Mesendoderm (in vitro differentiated cells): ENCODE measurements around the gene ORC3.

Source experiments
- DNase-seq: peaks from one replicate; pipeline ENCODE4 v3.0.0; 2013
- H2AK5ac ChIP-seq: 2 replicates; pipeline ENCODE4 v1.6.1; 2013; ENCODE audit warnings: low read length, inconsistent platforms
- H2BK120ac ChIP-seq: 2 replicates; pipeline ENCODE4 v1.6.1; 2013; ENCODE audit warnings: low read depth, mild to moderate bottlenecking, low read length, moderate library complexity, mixed read lengths
- H2BK15ac ChIP-seq: replicated peaks from 2 replicates; pipeline ENCODE4 v1.6.1; 2013; ENCODE audit warnings: low read depth, mild to moderate bottlenecking, moderate library complexity
- H2BK5ac ChIP-seq: 2 replicates; pipeline ENCODE4 v1.6.1; 2013; ENCODE audit warnings: low read length, inconsistent platforms
- H3K18ac ChIP-seq: 2 replicates; pipeline ENCODE4 v1.6.1; 2013; ENCODE audit warnings: mild to moderate bottlenecking, low read length, mixed read lengths
- H3K23ac ChIP-seq: one replicate; pipeline ENCODE4 v1.6.1; 2013; ENCODE audit warnings: low read length
- H3K27ac ChIP-seq: 2 replicates; pipeline ENCODE4 v1.5.1; 2013; ENCODE audit warnings: low read depth, mild to moderate bottlenecking, inconsistent platforms, low read length, moderate library complexity
- H3K27me3 ChIP-seq: 2 replicates; pipeline ENCODE4 v1.6.1; 2013; ENCODE audit warnings: low read length, control low read depth, mild to moderate bottlenecking, inconsistent platforms; ENCODE audit not compliant: insufficient read depth, poor library complexity
- H3K36me3 ChIP-seq: 2 replicates; pipeline ENCODE4 v1.6.1; 2013; ENCODE audit warnings: low read length, inconsistent platforms; ENCODE audit not compliant: control insufficient read depth, insufficient read depth
- H3K4ac ChIP-seq: one replicate; pipeline ENCODE4 v1.6.1; 2013; ENCODE audit warnings: low read depth, mild to moderate bottlenecking, low read length, moderate library complexity
- H3K4me1 ChIP-seq: 2 replicates; pipeline ENCODE4 v1.6.1; 2013; ENCODE audit warnings: low read depth, low read length, inconsistent platforms; ENCODE audit not compliant: control insufficient read depth
- H3K4me2 ChIP-seq: 2 replicates; pipeline ENCODE4 v1.6.1; 2013; ENCODE audit warnings: low read length
- H3K4me3 ChIP-seq: 2 replicates; pipeline ENCODE4 v1.5.1; 2013; ENCODE audit warnings: mild to moderate bottlenecking, low read length
- H3K56ac ChIP-seq: one replicate; pipeline ENCODE4 v1.6.1; 2013; ENCODE audit warnings: low read length
- H3K79me1 ChIP-seq: 2 replicates; pipeline ENCODE4 v1.6.1; 2013; ENCODE audit warnings: low read length, inconsistent platforms
- H3K79me2 ChIP-seq: 2 replicates; pipeline ENCODE4 v1.6.1; 2013; ENCODE audit warnings: mild to moderate bottlenecking, low read length; ENCODE audit not compliant: control insufficient read depth, insufficient read depth
- H3K9ac ChIP-seq: 2 replicates; pipeline ENCODE4 v1.6.1; 2013; ENCODE audit warnings: low read length, inconsistent platforms
- H4K5ac ChIP-seq: one replicate; pipeline ENCODE4 v1.6.1; 2013; ENCODE audit warnings: low read length
- H4K8ac ChIP-seq: one replicate; pipeline ENCODE4 v1.6.1; 2013; ENCODE audit warnings: low read depth, mild to moderate bottlenecking, control low read depth, low read length, moderate library complexity
- WGBS: extraction: QIAGEN DNeasy Blood & Tissue Kit; methylation state at CpG from one replicate; pipeline ENCODE4 v1.1.7; 2013; ENCODE audit warnings: low lambda C conversion rate, missing lambda C conversion rate; ENCODE audit not compliant: insufficient coverage; ENCODE audit errors: extremely low coverage; 5-methylcytosine and 5-hydroxymethylcytosine counted together

ORC3 gene

DNA sequence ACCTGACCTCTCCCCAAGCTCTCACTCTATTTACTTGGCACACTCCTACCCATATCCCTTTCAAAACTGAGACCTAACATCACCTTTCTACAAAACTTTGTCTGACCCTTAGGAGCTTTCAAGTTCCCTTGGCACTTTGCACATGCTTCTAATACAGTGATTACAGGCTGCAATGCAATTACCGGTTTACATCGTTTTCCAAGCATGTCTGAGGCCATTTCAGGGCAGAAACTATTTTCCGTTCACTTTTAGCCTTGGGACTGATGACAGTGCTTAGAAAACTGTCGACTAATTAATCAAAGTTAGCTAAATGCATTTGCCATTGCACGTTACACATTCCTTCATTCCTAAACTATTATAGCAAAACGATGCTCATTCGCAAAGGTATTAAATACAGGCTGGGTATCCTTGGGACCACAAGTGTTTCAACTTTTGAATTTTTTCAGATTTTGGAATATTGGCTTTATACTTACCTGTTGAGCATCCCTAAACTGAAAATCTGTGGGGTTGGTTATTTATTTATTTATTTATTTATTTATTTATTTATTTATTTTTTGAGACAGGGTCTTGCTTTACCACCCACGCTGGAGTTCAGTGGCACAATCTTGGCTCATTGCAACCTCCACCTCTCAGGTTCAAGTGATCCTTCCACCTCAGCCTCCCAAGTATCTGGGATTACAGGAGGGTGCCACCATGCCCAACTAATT is 3.4 kb upstream of the ORC3 start:
- H3K4me3 ChIP-seq: no peak overlapping the region
- H3K36me3 ChIP-seq: no peaks in the 10 kb centered on the region
- no peak for DNase-seq

DNA sequence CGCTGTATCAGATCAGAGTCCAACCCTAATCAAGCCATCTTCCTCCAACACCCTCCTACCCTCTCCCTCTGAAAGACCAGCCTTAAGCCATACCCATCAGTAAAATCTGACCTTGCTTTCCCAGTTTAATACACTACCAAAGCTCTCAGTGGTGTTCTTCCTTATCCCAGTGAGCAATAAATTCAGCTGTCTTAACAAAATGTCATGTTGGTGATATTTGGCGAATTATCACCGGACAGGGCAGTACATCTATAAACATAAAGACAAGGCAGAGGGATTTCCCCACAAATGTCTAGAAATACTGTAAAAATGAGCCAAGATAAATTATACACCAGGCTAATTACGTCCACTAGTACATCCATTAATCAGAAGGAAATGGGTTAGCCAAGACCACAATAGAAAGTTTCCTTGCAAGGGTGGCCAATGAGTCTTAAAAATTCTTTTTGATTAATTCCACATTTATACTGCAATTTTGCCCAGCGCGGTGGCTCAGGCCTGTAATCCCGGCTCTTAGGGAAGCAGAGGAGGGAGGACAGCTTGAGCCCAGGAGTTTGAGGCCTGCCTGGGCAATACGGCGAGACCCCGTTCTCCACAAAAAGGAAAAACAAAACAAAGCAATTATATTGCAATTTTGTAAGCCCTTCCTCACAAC is 1.1 kb upstream of the ORC3 start:
- Histone ChIP-seq H3K9ac (peak overlapping the region; percentile 95), H2AK5ac (no peak overlapping the region), H3K36me3 (no peaks in the 10 kb centered on the region), H3K56ac (peak overlapping the region; percentile 98), H2BK120ac (no peak overlapping the region), H2BK5ac (no peak overlapping the region), H3K23ac (no peak overlapping the region), H3K4me1 (peaks cover 3% of the 10 kb centered on the region), H4K8ac (no peak overlapping the region), H3K27ac (no peak overlapping the region), H3K18ac (no peak overlapping the region), H3K4me3 (peak overlapping the region; percentile 99), H3K79me2 (peaks cover 72% of the 10 kb centered on the region), H3K4ac (no peak overlapping the region), H4K5ac (no peak overlapping the region), H3K4me2 (peak overlapping the region; percentile 55), H3K27me3 (no peaks in the 10 kb centered on the region), H3K79me1 (peaks cover 20% of the 10 kb centered on the region), H2BK15ac (no peak overlapping the region)
- no CpG with 5 or more reads among the region's 10 CpGs for WGBS
- no peak for DNase-seq

More for the DNA sequence above, 3.4 kb upstream of the ORC3 start:
- WGBS: no CpG with 5 or more reads among the region's 8 CpGs
- Histone ChIP-seq H2BK5ac (no peak overlapping the region), H4K8ac (no peak overlapping the region), H3K4me1 (peaks cover 3% of the 10 kb centered on the region), H2AK5ac (no peak overlapping the region), H4K5ac (no peak overlapping the region), H3K4me2 (no peak overlapping the region), H3K23ac (no peak overlapping the region), H2BK120ac (no peak overlapping the region), H3K27ac (no peak overlapping the region), H3K56ac (no peak overlapping the region), H3K9ac (no peak overlapping the region), H3K79me2 (peaks cover 69% of the 10 kb centered on the region), H2BK15ac (no peak overlapping the region), H3K79me1 (peaks cover 24% of the 10 kb centered on the region), H3K27me3 (no peaks in the 10 kb centered on the region), H3K4ac (no peak overlapping the region), H3K18ac (no peak overlapping the region)

DNA sequence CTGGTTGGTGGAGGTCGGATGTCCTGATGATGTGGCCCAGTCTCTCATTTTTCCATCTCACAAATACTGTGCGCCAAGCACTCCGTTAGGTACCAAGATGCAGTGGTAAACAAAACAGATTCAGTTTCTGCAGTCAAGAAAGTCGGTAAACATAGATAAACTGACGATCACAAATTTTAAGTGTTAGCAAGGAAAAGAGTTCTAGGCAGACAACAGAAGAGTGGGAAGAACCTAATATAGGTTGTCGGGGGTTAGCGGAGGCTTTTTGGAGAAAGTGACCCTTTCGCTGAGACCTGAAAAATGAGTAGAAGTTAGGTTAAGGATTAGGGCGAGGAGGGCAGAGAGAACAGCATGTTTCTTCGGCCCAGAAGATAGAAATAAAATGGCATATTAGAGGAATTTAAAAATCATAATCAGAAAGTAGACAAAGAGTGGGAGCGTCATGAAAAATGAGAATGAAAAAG is 514 bp downstream of the ORC3 start:
- WGBS: no CpG with 5 or more reads among the region's 11 CpGs
- Histone ChIP-seq H4K8ac (no peak overlapping the region), H3K4ac (no peak overlapping the region), H3K27ac (peak overlapping the region; percentile 9), H3K4me2 (peak overlapping the region; percentile 80), H3K36me3 (no peaks in the 10 kb centered on the region), H3K27me3 (no peaks in the 10 kb centered on the region), H3K18ac (no peak overlapping the region), H3K4me3 (peak overlapping the region; percentile 100), H2BK15ac (no peak overlapping the region), H4K5ac (no peak overlapping the region), H2BK5ac (peak overlapping the region; percentile 99), H3K4me1 (peaks cover 3% of the 10 kb centered on the region), H3K56ac (peak overlapping the region; percentile 100), H3K79me2 (peaks cover 59% of the 10 kb centered on the region), H2AK5ac (no peak overlapping the region), H3K23ac (no peak overlapping the region), H3K79me1 (peaks cover 14% of the 10 kb centered on the region), H3K9ac (peak overlapping the region; percentile 100), H2BK120ac (no peak overlapping the region)
- no peak for DNase-seq

DNA sequence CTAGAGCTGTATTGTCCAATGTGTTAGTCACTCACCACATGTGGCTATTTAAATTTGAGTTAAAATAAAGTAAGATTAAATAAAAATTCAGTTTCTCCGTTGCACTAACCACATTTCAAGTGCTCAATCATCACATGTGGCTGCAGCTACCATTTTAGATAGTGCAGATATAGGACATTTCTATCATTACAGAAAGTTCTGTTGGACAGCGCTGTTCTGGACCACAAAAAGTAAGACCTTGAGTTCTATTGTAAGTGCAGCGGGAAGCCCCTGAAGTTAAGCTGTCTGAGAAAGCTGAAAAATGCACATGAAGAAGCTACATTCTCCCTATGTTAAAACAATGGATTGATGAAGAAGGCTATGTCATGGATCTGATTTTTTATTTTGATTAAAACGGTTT is 1.1 kb downstream of the ORC3 start:
- Histone ChIP-seq H2BK15ac (no peak overlapping the region), H3K23ac (no peak overlapping the region), H2BK120ac (no peak overlapping the region), H3K36me3 (no peaks in the 10 kb centered on the region), H3K9ac (peak overlapping the region; percentile 100), H3K4me2 (peak overlapping the region; percentile 80), H3K79me1 (peaks cover 13% of the 10 kb centered on the region), H3K27me3 (no peaks in the 10 kb centered on the region), H3K79me2 (peaks cover 56% of the 10 kb centered on the region), H4K5ac (no peak overlapping the region), H4K8ac (no peak overlapping the region), H3K27ac (no peak overlapping the region), H2BK5ac (no peak overlapping the region), H3K4ac (no peak overlapping the region), H3K56ac (peak overlapping the region; percentile 100), H3K18ac (no peak overlapping the region), H3K4me3 (peak overlapping the region; percentile 100), H3K4me1 (peaks cover 3% of the 10 kb centered on the region), H2AK5ac (no peak overlapping the region)
- DNase-seq: no peak
- no CpG with 5 or more reads among the region's 4 CpGs for WGBS

DNA sequence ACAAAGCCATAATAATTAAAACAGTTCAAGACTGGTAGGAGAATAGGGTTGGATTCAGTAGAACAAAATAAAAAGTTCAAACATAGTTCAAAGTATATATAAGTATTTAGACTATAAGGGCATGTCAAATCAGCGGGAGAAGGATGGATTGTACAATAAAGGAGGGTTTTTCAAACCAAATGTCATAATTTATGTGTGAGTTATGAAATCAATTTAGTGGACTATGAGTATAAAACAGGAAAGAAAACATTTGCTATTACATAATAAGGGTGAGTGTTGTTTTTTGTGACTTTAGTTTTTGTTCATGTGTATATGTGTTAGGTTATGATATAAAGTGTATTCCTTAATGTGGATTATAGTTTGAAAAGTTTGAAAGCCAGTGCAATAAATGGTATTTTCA is 10.6 kb downstream of the ORC3 start:
- Histone ChIP-seq H3K79me1 (no peaks in the 10 kb centered on the region), H3K4ac (no peak overlapping the region), H3K23ac (no peak overlapping the region), H3K4me3 (no peak overlapping the region), H4K8ac (no peak overlapping the region), H3K56ac (no peak overlapping the region), H3K4me2 (no peak overlapping the region), H3K4me1 (no peaks in the 10 kb centered on the region), H3K27me3 (no peaks in the 10 kb centered on the region), H3K27ac (no peak overlapping the region), H3K36me3 (no peaks in the 10 kb centered on the region), H4K5ac (no peak overlapping the region), H2BK15ac (no peak overlapping the region), H3K18ac (no peak overlapping the region), H3K79me2 (no peaks in the 10 kb centered on the region), H2BK5ac (no peak overlapping the region), H2BK120ac (no peak overlapping the region), H2AK5ac (no peak overlapping the region), H3K9ac (no peak overlapping the region)
- no peak for DNase-seq
- WGBS: no CpG with 5 or more reads among the region's 1 CpG
